ENCODE measurements around the gene EML4. TPM values are rescaled to one million over a fixed set of nuclear protein-coding genes. Genes with fewer than 3 reads are reported as not detected.
"Not testable (repeated sequence)": the region's sequence is repeated elsewhere in the genome, so short reads cannot be mapped to it uniquely, and the experiment has no call there.

Gene EML4, protein sequence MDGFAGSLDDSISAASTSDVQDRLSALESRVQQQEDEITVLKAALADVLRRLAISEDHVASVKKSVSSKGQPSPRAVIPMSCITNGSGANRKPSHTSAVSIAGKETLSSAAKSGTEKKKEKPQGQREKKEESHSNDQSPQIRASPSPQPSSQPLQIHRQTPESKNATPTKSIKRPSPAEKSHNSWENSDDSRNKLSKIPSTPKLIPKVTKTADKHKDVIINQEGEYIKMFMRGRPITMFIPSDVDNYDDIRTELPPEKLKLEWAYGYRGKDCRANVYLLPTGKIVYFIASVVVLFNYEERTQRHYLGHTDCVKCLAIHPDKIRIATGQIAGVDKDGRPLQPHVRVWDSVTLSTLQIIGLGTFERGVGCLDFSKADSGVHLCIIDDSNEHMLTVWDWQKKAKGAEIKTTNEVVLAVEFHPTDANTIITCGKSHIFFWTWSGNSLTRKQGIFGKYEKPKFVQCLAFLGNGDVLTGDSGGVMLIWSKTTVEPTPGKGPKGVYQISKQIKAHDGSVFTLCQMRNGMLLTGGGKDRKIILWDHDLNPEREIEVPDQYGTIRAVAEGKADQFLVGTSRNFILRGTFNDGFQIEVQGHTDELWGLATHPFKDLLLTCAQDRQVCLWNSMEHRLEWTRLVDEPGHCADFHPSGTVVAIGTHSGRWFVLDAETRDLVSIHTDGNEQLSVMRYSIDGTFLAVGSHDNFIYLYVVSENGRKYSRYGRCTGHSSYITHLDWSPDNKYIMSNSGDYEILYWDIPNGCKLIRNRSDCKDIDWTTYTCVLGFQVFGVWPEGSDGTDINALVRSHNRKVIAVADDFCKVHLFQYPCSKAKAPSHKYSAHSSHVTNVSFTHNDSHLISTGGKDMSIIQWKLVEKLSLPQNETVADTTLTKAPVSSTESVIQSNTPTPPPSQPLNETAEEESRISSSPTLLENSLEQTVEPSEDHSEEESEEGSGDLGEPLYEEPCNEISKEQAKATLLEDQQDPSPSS
- total RNA-seq = 10 to 100 TPM; 33.3 to 79.6 (median 41.5) TPM

DNA sequence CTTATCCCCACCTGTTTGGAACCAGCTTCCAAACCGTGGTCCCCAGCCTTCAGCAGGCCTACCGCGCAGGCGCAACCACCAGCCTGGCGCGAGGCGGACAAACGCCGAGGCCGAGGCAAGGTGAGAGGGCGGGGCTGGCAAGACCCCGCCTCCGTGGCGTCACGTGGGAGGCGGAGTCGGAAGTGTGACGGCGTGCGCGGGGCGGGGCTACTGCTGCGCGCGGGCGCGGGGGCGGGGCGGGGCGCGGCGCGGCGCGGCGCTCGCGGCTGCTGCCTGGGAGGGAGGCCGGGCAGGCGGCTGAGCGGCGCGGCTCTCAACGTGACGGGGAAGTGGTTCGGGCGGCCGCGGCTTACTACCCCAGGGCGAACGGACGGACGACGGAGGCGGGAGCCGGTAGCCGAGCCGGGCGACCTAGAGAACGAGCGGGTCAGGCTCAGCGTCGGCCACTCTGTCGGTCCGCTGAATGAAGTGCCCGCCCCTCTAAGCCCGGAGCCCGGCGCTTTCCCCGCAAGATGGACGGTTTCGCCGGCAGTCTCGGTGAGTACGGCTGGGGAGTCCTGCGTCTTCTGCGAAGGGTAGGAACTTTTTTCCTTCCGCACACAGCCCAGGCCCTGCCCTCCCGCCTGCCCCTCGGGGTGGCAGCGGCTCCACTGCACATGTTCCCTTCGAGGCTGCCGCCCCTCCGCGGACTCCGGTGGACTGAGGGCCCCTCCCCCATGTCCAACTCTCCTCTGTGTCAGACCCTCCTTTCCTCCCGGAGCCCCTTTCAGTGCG, at the start of gene EML4:
TSS of gene EML4 (plus strand) at position 254 of the 774 bp plus-strand sequence. CDS start at position 513, 259 bp downstream.
- TF ChIP-seq, protein P1, sequence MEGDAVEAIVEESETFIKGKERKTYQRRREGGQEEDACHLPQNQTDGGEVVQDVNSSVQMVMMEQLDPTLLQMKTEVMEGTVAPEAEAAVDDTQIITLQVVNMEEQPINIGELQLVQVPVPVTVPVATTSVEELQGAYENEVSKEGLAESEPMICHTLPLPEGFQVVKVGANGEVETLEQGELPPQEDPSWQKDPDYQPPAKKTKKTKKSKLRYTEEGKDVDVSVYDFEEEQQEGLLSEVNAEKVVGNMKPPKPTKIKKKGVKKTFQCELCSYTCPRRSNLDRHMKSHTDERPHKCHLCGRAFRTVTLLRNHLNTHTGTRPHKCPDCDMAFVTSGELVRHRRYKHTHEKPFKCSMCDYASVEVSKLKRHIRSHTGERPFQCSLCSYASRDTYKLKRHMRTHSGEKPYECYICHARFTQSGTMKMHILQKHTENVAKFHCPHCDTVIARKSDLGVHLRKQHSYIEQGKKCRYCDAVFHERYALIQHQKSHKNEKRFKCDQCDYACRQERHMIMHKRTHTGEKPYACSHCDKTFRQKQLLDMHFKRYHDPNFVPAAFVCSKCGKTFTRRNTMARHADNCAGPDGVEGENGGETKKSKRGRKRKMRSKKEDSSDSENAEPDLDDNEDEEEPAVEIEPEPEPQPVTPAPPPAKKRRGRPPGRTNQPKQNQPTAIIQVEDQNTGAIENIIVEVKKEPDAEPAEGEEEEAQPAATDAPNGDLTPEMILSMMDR (IDR thresholded peaks at IDR 0.05) = no peak
- peak; percentile 88 for DNase-seq (ENCODE audit: low spot score)
- ATAC-seq (ENCODE audit: low FRiP score) = peak; percentile 94

DNA sequence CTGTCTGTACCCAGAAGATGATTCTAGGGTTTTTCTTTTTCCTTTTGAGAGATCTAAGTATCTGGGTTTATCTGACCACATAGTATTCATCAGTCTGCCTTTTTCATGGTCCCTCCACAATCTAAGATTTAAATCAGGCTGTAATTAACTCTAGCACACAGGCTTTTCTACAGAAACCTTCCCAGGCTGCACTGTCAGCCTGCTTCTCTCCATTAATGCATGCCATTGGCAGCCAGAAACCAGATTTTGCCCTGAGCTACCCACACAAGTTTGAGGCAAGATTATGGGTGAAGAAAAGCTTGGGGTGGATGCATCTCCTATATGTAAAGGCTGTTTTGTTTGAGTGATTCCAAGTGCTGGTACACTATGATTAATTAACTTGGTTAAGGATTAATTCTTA, 45.7 kb upstream of the EML4 start:
- ATAC-seq (ENCODE audit: low FRiP score) = no peak
- DNase-seq (ENCODE audit: low spot score) = no peak
- TF ChIP-seq, protein P1 (IDR thresholded peaks at IDR 0.05) = no peak

DNA sequence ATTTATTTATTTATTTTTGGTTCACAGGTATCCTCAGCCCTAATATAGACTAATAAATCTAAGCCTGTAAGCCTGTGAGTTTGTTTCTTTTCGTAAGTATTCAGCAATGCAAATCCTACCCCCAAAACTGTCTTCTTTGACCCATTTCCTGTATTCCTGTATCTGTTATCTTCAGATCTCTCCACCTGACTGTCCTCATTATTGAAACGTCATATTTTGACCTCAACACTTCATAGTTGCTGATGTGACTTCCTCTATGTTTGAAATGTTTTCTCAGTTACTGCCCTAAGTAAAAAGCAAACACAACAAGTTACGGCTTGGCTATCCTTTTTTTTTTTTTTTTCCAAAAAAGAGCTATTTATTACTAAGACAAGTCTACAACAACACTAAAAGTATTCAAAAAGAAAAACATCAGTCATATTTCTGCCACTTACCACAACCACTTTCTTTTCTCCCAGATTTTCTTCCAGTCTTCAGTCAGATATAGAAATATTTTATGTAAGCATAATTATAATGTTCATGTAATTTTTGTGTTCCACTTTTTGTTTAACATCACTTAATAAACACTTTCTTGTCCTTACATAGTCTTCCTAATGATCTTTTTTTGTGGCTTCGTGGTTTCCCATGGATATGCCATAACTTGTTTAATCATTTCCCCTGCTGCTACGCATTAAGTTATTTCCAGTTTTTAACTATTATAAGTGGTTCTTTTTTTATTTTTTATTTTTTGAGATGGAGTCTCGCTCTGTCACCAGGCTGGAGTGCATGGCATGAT, 45.0 kb upstream of the EML4 start:
- DNase-seq (ENCODE audit: low spot score) = no peak
- TF ChIP-seq, protein P1 (IDR thresholded peaks at IDR 0.05) = no peak
- no peak for ATAC-seq (ENCODE audit: low FRiP score)

DNA sequence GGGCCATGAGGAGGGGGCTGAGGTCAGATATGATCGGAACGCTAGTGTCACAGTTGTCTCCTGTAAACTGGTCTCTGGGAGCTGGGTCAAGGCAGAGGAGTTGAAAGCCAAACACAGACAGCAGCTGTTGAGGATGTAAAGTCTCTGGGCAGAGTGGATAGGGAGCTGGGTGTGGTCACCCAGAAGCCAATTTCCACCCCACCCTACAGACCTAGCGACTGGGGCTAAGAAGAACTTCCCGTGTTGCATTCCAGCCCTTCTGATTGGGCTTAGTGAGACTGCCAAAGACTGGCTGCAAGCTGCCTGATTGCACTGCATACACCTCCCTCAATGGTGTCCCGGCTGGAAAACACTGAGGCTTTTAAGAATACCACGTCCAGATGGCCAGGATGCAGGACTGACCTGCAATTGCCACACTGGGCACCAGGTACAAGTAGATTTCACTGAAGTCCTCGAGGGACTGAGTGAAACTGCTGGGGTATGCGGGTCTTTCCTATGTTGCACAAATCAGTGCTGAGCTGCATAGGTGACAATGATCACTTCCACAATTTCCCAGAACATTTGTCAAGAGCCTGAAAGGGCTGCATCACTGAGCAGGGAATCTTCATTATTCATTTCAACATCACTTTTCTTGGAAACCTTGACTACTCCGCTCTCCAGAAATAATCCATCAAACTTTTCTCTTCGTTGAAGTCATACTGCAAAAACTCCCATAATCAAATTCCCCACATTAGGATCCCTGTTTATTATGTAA, 43.1 kb upstream of the EML4 start:
- no peak for DNase-seq (ENCODE audit: low spot score)
- TF ChIP-seq, protein P1 (IDR thresholded peaks at IDR 0.05) = no peak
- ATAC-seq (ENCODE audit: low FRiP score) = peak; percentile 85

DNA sequence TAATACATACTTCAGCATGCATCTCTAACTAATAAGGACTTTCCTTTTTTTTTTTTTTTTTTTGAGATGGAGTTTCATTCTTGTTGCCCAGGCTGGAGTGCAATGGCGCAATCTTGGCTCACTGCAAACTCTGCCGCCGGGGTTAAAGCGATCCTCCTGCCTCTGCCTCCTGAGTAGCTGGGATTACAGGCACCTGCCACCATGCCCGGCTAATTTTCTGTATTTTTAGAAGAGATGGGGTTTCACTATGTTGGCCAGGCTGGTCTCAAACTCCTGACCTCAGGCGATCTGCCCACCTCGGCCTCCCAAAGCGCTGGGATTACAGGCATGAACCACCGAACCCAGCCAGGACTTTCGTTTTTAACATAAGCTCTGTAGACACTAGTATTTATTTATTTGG, 42.3 kb upstream of the EML4 start:
- DNase-seq (ENCODE audit: low spot score); ATAC-seq (ENCODE audit: low FRiP score): not testable (repeated sequence)

All from omental fat pad (tissue), 4 donors.